ENCODE data around the gene PPM1F. TPM values are rescaled to one million over a fixed set of nuclear protein-coding genes. Genes with fewer than 3 reads are reported as not detected.
"Not testable (repeated sequence)": the region's sequence is repeated elsewhere in the genome, so short reads cannot be mapped to it uniquely, and the experiment has no call there.

PPM1F gene
- total RNA-seq, 1 donor from 2014 or later, result 25.1 TPM

- DNase-seq (ENCODE audit: low read depth), result no peak
- no peak for TF ChIP-seq CTCF (conservative IDR thresholded peaks at IDR 0.05; ENCODE audit: low read depth, low read length)
- no peak overlapping the region for H3K4me3 ChIP-seq (ENCODE audit: low read depth, low read length)
Measured at GRCh38 chr22:21881841-21882753, 70.6 kb downstream of the PPM1F start.

GRCh38 chr22:21876486-21877176, 76.0 kb downstream of the PPM1F start:
- no peak for TF ChIP-seq CTCF (conservative IDR thresholded peaks at IDR 0.05; ENCODE audit: low read depth, low read length)
- DNase-seq (ENCODE audit: low read depth), result no peak
- no peak overlapping the region for H3K4me3 ChIP-seq (ENCODE audit: low read depth, low read length)

DNA sequence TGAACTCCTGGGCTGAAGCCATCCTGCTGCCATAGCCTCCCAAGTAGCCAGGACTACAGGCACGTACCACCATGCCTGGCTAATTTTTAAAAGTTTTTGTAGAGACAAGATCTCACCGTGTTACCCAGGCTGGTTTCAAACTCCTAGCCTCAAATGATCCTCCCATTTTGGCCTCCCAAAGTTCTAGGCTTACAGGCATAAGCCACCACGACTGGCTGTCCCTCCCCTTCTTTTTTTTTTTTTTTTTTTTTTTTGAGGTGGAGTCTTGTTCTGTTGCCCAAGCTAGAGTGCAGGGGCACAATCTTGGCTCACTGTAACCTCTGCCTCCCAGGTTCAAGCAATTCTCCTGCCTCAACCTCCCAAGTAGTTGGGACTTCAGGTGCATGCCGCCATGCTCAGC, 77.7 kb downstream of the PPM1F start:
- DNase-seq (ENCODE audit: low read depth); H3K4me3 ChIP-seq (ENCODE audit: low read depth, low read length): not testable (repeated sequence)

DNA sequence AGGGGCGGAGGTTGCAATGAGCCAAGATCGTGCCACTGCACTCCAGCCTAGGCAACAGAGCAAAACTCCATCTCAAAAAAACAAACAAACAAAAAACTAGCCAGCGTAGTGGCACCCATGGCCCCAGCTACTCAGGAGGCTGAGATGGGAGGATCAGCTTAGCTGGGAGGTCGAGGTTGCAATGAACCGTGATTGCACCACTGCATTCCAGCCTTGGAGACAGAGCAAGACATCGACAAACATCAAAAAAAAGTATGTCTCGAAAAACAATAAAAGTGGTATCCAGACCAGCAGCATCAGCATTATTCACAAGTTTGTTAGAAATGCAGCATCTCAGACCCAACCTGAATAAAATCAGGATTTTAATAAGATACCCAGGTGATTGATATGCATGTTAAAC, 79.0 kb downstream of the PPM1F start:
- TF ChIP-seq CTCF (conservative IDR thresholded peaks at IDR 0.05; ENCODE audit: low read depth, low read length), result no peak
- DNase-seq (ENCODE audit: low read depth), result no peak
- no peak overlapping the region for H3K4me3 ChIP-seq (ENCODE audit: low read depth, low read length)

GRCh38 chr22:21872741-21873140, 79.9 kb downstream of the PPM1F start:
- not testable (repeated sequence) for DNase-seq (ENCODE audit: low read depth); H3K4me3 ChIP-seq (ENCODE audit: low read depth, low read length)

Other genes with a start within 250 kb of the PPM1F start
- gene YPEL1, start 217.1 kb downstream of the PPM1F start, total RNA-seq, result 1.5 and 7.3 TPM in 2 replicates
- gene MAPK1, start 85.2 kb downstream of the PPM1F start, total RNA-seq, result 42.3 and 54.6 TPM in 2 replicates
- gene TOP3B, start 29.9 kb upstream of the PPM1F start, total RNA-seq, result 27.9 and 30.2 TPM in 2 replicates